ENCODE data around the gene UVRAG.

Gene UVRAG

GRCh38 chr11:76152086-76152681 lies 337.2 kb downstream of the UVRAG start:
- Histone ChIP-seq H3K79me2 (no peaks in the 10 kb centered on the region), H3K27me3 (ENCODE audit: control insufficient read depth, insufficient read depth, low read length) (no peaks in the 10 kb centered on the region), H3K9ac (no peak overlapping the region), H3K9me3 (ENCODE audit: control insufficient read depth, low read length) (no peaks in the 10 kb centered on the region), H3K4me2 (ENCODE audit: low read length) (peak overlapping the region; percentile 35), H3K36me3 (ENCODE audit: control insufficient read depth, insufficient read depth, low read length) (no peaks in the 10 kb centered on the region), H3K4me3 (ENCODE audit: low read depth, low read length) (peak overlapping the region; percentile 31), H3K27ac (no peak overlapping the region), H3K4me1 (no peaks in the 10 kb centered on the region), H2AFZ (peak overlapping the region; percentile 74)
- TF ChIP-seq, protein P1, sequence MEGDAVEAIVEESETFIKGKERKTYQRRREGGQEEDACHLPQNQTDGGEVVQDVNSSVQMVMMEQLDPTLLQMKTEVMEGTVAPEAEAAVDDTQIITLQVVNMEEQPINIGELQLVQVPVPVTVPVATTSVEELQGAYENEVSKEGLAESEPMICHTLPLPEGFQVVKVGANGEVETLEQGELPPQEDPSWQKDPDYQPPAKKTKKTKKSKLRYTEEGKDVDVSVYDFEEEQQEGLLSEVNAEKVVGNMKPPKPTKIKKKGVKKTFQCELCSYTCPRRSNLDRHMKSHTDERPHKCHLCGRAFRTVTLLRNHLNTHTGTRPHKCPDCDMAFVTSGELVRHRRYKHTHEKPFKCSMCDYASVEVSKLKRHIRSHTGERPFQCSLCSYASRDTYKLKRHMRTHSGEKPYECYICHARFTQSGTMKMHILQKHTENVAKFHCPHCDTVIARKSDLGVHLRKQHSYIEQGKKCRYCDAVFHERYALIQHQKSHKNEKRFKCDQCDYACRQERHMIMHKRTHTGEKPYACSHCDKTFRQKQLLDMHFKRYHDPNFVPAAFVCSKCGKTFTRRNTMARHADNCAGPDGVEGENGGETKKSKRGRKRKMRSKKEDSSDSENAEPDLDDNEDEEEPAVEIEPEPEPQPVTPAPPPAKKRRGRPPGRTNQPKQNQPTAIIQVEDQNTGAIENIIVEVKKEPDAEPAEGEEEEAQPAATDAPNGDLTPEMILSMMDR (IDR thresholded peaks at IDR 0.05), result peak; percentile 82

- Histone ChIP-seq H3K4me1 (no peaks in the 10 kb centered on the region), H3K79me2 (no peaks in the 10 kb centered on the region), H3K9ac (no peak overlapping the region), H3K27me3 (ENCODE audit: control insufficient read depth, insufficient read depth, low read length) (no peaks in the 10 kb centered on the region), H2AFZ (no peak overlapping the region), H3K9me3 (ENCODE audit: control insufficient read depth, low read length) (no peaks in the 10 kb centered on the region), H3K4me3 (ENCODE audit: low read depth, low read length) (no peak overlapping the region), H3K27ac (no peak overlapping the region), H3K4me2 (ENCODE audit: low read length) (no peak overlapping the region), H3K36me3 (ENCODE audit: control insufficient read depth, insufficient read depth, low read length) (no peaks in the 10 kb centered on the region)
- TF ChIP-seq, protein P1 (IDR thresholded peaks at IDR 0.05), result no peak
These were observed 337.9 kb downstream of the UVRAG start for GRCh38 chr11:76152741-76153570.

DNA sequence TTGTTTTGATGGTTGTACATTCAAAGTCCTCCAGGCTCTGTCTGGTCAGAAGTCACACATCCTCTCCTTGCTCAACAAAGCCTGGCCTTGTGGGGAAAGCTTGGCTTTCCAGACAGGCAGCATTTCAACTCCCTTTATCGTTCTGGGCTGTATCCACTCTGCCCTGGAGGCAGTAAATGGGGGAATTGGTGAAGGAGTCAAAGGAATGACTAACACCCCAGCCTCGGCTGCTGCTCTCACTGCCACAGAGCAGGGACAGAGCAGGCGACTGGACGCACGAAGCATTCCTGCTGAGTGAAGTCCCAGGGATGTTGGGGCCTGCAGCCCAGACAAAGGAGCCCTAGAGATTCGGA lies 338.5 kb downstream of the UVRAG start:
- Histone ChIP-seq H3K36me3 (ENCODE audit: control insufficient read depth, insufficient read depth, low read length) (no peaks in the 10 kb centered on the region), H3K27me3 (ENCODE audit: control insufficient read depth, insufficient read depth, low read length) (no peaks in the 10 kb centered on the region), H2AFZ (no peak overlapping the region), H3K9ac (no peak overlapping the region), H3K4me2 (ENCODE audit: low read length) (no peak overlapping the region), H3K4me3 (ENCODE audit: low read depth, low read length) (no peak overlapping the region), H3K9me3 (ENCODE audit: control insufficient read depth, low read length) (no peaks in the 10 kb centered on the region), H3K27ac (no peak overlapping the region), H3K4me1 (no peaks in the 10 kb centered on the region), H3K79me2 (no peaks in the 10 kb centered on the region)
- TF ChIP-seq, protein P1 (IDR thresholded peaks at IDR 0.05), result no peak

- Histone ChIP-seq H3K79me2 (no peaks in the 10 kb centered on the region), H3K9me3 (ENCODE audit: control insufficient read depth, low read length) (no peaks in the 10 kb centered on the region), H3K9ac (no peak overlapping the region), H3K4me3 (ENCODE audit: low read depth, low read length) (no peak overlapping the region), H3K36me3 (ENCODE audit: control insufficient read depth, insufficient read depth, low read length) (no peaks in the 10 kb centered on the region), H2AFZ (no peak overlapping the region), H3K27me3 (ENCODE audit: control insufficient read depth, insufficient read depth, low read length) (no peaks in the 10 kb centered on the region), H3K4me2 (ENCODE audit: low read length) (no peak overlapping the region), H3K27ac (no peak overlapping the region), H3K4me1 (no peaks in the 10 kb centered on the region)
- TF ChIP-seq, protein P1 (IDR thresholded peaks at IDR 0.05), result no peak
These were observed 340.7 kb downstream of the UVRAG start for GRCh38 chr11:76155500-76156227.

All from parathyroid adenoma (tissue), 2 donors.